ENCODE measurements around the gene CHST11. TPM values are rescaled to one million over a fixed set of nuclear protein-coding genes. Genes with fewer than 3 reads are reported as not detected.

CHST11 gene
- total and polyA plus RNA-seq, 9 of the 15 experiments (the other 6 are each of a cell fraction or from before 2014, with no cell fraction given), result 2.3 to 38.7 (median 15.0) TPM

DNA sequence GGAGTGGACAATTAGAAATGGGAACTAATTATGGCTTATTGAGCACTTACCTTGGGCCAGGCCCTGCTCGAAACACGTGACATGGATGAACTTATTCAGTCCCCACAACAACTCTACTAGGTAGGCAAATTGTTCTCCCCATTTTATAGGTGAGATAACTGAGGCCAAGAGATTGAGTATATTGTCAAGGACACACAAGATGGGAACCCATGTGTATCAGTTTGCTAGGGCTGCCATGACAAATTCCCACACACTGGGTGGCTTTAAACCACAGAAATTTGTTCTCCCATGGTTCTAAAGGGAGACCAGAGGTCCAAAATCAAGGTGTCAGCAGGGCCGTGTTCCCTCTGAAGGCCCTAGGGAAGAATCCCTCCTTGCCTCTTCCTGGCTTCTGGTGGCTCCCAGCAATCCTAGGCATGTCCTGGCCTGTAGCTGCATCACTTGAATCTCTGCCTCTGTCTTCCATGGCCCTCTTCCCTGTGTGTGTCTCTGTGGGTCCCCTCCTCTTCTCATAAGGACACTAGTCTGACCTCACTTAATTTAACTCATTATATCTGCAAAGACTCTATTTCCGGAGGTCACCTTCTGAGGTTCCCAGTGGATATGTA, 128.8 kb downstream of the CHST11 start (continued):
- TF ChIP-seq, protein P1, sequence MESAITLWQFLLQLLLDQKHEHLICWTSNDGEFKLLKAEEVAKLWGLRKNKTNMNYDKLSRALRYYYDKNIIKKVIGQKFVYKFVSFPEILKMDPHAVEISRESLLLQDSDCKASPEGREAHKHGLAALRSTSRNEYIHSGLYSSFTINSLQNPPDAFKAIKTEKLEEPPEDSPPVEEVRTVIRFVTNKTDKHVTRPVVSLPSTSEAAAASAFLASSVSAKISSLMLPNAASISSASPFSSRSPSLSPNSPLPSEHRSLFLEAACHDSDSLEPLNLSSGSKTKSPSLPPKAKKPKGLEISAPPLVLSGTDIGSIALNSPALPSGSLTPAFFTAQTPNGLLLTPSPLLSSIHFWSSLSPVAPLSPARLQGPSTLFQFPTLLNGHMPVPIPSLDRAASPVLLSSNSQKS (CRISPR knock-in tag; IDR thresholded peaks at IDR 0.05), result no peak
- TF ChIP-seq IRF2 (CRISPR knock-in tag; IDR thresholded peaks at IDR 0.05) (no peak), STAG1 (CRISPR knock-in tag; IDR thresholded peaks at IDR 0.05; ENCODE audit: borderline replicate concordance) (no peak), ZNF584 (CRISPR knock-in tag; IDR thresholded peaks at IDR 0.05; ENCODE audit: low read depth) (no peak), NEUROD1 (IDR thresholded peaks at IDR 0.05; ENCODE audit: borderline replicate concordance, low read depth, low read length, partially characterized antibody) (no peak), BCOR (IDR thresholded peaks at IDR 0.05) (0 out of 2 replicates have a peak, but pooled peaks have one; percentile 49), DACH1 (IDR thresholded peaks at IDR 0.05; ENCODE audit: partially characterized antibody) (no peak), HDAC2 (IDR thresholded peaks at IDR 0.05) (peak; percentile 32; the same call in 1 of the 2 replicates), ZNF239 (CRISPR knock-in tag; IDR thresholded peaks at IDR 0.05) (no peak), RFX1 (IDR thresholded peaks at IDR 0.05) (no peak), TEAD2 (tag; IDR thresholded peaks at IDR 0.05) (no peak), SMC3 (conservative IDR thresholded peaks at IDR 0.05; ENCODE audit: insufficient read depth, low read depth, low read length) (no peak), EZH2 (IDR thresholded peaks at IDR 0.05; ENCODE audit: borderline replicate concordance, low read depth, low read length) (no peak), ZNF431 (CRISPR knock-in tag; IDR thresholded peaks at IDR 0.05) (no peak)
- TF ChIP-seq, protein P2, sequence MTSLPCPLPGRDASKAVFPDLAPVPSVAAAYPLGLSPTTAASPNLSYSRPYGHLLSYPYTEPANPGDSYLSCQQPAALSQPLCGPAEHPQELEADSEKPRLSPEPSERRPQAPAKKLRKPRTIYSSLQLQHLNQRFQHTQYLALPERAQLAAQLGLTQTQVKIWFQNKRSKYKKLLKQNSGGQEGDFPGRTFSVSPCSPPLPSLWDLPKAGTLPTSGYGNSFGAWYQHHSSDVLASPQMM (CRISPR knock-in tag; IDR thresholded peaks at IDR 0.05), result no peak
- TF ChIP-seq, protein P3, sequence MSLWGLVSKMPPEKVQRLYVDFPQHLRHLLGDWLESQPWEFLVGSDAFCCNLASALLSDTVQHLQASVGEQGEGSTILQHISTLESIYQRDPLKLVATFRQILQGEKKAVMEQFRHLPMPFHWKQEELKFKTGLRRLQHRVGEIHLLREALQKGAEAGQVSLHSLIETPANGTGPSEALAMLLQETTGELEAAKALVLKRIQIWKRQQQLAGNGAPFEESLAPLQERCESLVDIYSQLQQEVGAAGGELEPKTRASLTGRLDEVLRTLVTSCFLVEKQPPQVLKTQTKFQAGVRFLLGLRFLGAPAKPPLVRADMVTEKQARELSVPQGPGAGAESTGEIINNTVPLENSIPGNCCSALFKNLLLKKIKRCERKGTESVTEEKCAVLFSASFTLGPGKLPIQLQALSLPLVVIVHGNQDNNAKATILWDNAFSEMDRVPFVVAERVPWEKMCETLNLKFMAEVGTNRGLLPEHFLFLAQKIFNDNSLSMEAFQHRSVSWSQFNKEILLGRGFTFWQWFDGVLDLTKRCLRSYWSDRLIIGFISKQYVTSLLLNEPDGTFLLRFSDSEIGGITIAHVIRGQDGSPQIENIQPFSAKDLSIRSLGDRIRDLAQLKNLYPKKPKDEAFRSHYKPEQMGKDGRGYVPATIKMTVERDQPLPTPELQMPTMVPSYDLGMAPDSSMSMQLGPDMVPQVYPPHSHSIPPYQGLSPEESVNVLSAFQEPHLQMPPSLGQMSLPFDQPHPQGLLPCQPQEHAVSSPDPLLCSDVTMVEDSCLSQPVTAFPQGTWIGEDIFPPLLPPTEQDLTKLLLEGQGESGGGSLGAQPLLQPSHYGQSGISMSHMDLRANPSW (CRISPR knock-in tag; IDR thresholded peaks at IDR 0.05), result no peak
